HepG2 (cell line): Measurements from ENCODE around the gene SPAG7. TPM values are rescaled to one million over a fixed set of nuclear protein-coding genes. Genes with fewer than 3 reads are reported as not detected.

ENCODE experiments used
- ARID4A ChIP-seq: sonication (generic); formaldehyde crosslinking; IDR thresholded peaks from 2 replicates; pipeline ENCODE4 v1.5.0; 2020; ENCODE audit warnings: mild to moderate bottlenecking, missing genetic modification reagents, borderline replicate concordance
- FOXO1 ChIP-seq: sonication (generic); formaldehyde crosslinking; IDR thresholded peaks from 2 replicates; pipeline ENCODE4 v1.4.0; 2020; ENCODE audit warnings: missing genetic modification reagents
- IRF2 ChIP-seq: IDR thresholded peaks from 2 replicates; pipeline ENCODE4 v1.6.1; 2018; ENCODE audit warnings: missing genetic modification reagents, missing compliant biosample characterization
- TARDBP ChIP-seq: sonication (generic); formaldehyde crosslinking; IDR thresholded peaks from 2 replicates; pipeline ENCODE4 v1.8.0; 2022; ENCODE audit warnings: mild to moderate bottlenecking, missing genetic modification reagents
- ZKSCAN1 ChIP-seq: fragments of 150-350 bp; IDR thresholded peaks from 2 replicates; pipeline ENCODE4 v1.6.1; 2014; ENCODE audit warnings: low read length
- ZNF282 ChIP-seq: fragments of 450-650 bp; IDR thresholded peaks from 2 replicates; pipeline ENCODE4 v1.6.1; 2018; ENCODE audit not compliant: partially characterized antibody
- ZNF772 ChIP-seq: sonication (generic); formaldehyde crosslinking; IDR thresholded peaks from 2 replicates; pipeline ENCODE4 v1.5.0; 2020; ENCODE audit warnings: mild to moderate bottlenecking, missing genetic modification reagents
- polyA plus RNA-seq, 8 experiments: library from polyadenylated mRNA; depleted of rRNA in 3 of 8; stranded (reverse) in 7 of 8; unstranded in 1 of 8; fragments of >200 nt; fragmentation: Illumina TruSeq in 4 of 8; extraction: Trizol in 4 of 8; gene quantifications; 2 replicates each; pipeline versions ENCODE4 v1.2.1 to v1.2.3, GENCODE V29; 2011 to 2016; ENCODE audit warnings: low read depth in 4 of 8, missing spikeins in 1 of 8, mixed read lengths in 1 of 8; ENCODE audit not compliant: insufficient read depth in 1 of 8
- total RNA-seq, 5 experiments: library from RNA; depleted of rRNA; stranded (reverse); fragments of >200 nt; fragmentation: Illumina TruSeq; extraction: Trizol; gene quantifications; 2 replicates each; pipeline ENCODE4 v1.2.3, GENCODE V29; 2016; ENCODE audit warnings: low read depth in 1 of 5
- TF ChIP-seq, protein P1 (sequence below): sonication (generic); formaldehyde crosslinking; IDR thresholded peaks from 2 replicates; pipeline ENCODE4 v1.4.0; 2020; ENCODE audit warnings: missing genetic modification reagents, borderline replicate concordance
- TF ChIP-seq, protein P2 (sequence below): sonication (generic); formaldehyde crosslinking; conservative IDR thresholded peaks from 2 replicates; pipeline ENCODE4 v1.5.0; 2020; ENCODE audit warnings: missing genetic modification reagents
- TF ChIP-seq, protein P3 (sequence below): sonication (generic); formaldehyde crosslinking; IDR thresholded peaks from 2 replicates; pipeline ENCODE4 v1.4.0; 2020; ENCODE audit warnings: missing genetic modification reagents, borderline replicate concordance
- TF ChIP-seq, protein P4 (sequence below): sonication (generic); formaldehyde crosslinking; IDR thresholded peaks from 2 replicates; pipeline ENCODE4 v1.5.1; 2020; ENCODE audit warnings: mild to moderate bottlenecking, missing genetic modification reagents, moderate library complexity

The SPAG7 gene
- total and polyA plus RNA-seq, 2 of the 13 experiments (the other 11 are each of a cell fraction or from before 2014, with no cell fraction given), result 51.0 to 59.0 TPM

- TF ChIP-seq, protein P1, sequence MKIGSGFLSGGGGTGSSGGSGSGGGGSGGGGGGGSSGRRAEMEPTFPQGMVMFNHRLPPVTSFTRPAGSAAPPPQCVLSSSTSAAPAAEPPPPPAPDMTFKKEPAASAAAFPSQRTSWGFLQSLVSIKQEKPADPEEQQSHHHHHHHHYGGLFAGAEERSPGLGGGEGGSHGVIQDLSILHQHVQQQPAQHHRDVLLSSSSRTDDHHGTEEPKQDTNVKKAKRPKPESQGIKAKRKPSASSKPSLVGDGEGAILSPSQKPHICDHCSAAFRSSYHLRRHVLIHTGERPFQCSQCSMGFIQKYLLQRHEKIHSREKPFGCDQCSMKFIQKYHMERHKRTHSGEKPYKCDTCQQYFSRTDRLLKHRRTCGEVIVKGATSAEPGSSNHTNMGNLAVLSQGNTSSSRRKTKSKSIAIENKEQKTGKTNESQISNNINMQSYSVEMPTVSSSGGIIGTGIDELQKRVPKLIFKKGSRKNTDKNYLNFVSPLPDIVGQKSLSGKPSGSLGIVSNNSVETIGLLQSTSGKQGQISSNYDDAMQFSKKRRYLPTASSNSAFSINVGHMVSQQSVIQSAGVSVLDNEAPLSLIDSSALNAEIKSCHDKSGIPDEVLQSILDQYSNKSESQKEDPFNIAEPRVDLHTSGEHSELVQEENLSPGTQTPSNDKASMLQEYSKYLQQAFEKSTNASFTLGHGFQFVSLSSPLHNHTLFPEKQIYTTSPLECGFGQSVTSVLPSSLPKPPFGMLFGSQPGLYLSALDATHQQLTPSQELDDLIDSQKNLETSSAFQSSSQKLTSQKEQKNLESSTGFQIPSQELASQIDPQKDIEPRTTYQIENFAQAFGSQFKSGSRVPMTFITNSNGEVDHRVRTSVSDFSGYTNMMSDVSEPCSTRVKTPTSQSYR, result peak; percentile 91
- TF ChIP-seq ZKSCAN1 (no peak), TARDBP (peak; percentile 72), FOXO1 (CRISPR knock-in tag) (peak; percentile 40; the same call in 1 of the 2 replicates), ZNF772 (CRISPR knock-in tag) (0 out of 2 replicates have a peak, but pooled peaks have one; percentile 57), IRF2 (CRISPR knock-in tag) (peak; percentile 64; the same call in 1 of the 2 replicates), ZNF282 (no peak), ARID4A (peak; percentile 82)
- TF ChIP-seq, protein P2, sequence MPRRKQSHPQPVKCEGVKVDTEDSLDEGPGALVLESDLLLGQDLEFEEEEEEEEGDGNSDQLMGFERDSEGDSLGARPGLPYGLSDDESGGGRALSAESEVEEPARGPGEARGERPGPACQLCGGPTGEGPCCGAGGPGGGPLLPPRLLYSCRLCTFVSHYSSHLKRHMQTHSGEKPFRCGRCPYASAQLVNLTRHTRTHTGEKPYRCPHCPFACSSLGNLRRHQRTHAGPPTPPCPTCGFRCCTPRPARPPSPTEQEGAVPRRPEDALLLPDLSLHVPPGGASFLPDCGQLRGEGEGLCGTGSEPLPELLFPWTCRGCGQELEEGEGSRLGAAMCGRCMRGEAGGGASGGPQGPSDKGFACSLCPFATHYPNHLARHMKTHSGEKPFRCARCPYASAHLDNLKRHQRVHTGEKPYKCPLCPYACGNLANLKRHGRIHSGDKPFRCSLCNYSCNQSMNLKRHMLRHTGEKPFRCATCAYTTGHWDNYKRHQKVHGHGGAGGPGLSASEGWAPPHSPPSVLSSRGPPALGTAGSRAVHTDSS, result no peak
- TF ChIP-seq, protein P3, sequence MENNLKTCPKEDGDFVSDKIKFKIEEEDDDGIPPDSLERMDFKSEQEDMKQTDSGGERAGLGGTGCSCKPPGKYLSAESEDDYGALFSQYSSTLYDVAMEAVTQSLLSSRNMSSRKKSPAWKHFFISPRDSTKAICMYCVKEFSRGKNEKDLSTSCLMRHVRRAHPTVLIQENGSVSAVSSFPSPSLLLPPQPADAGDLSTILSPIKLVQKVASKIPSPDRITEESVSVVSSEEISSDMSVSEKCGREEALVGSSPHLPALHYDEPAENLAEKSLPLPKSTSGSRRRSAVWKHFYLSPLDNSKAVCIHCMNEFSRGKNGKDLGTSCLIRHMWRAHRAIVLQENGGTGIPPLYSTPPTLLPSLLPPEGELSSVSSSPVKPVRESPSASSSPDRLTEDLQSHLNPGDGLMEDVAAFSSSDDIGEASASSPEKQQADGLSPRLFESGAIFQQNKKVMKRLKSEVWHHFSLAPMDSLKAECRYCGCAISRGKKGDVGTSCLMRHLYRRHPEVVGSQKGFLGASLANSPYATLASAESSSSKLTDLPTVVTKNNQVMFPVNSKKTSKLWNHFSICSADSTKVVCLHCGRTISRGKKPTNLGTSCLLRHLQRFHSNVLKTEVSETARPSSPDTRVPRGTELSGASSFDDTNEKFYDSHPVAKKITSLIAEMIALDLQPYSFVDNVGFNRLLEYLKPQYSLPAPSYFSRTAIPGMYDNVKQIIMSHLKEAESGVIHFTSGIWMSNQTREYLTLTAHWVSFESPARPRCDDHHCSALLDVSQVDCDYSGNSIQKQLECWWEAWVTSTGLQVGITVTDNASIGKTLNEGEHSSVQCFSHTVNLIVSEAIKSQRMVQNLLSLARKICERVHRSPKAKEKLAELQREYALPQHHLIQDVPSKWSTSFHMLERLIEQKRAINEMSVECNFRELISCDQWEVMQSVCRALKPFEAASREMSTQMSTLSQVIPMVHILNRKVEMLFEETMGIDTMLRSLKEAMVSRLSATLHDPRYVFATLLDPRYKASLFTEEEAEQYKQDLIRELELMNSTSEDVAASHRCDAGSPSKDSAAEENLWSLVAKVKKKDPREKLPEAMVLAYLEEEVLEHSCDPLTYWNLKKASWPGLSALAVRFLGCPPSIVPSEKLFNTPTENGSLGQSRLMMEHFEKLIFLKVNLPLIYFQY (CRISPR knock-in tag), result peak; percentile 57; the same call in 1 of the 2 replicates
- TF ChIP-seq, protein P4, sequence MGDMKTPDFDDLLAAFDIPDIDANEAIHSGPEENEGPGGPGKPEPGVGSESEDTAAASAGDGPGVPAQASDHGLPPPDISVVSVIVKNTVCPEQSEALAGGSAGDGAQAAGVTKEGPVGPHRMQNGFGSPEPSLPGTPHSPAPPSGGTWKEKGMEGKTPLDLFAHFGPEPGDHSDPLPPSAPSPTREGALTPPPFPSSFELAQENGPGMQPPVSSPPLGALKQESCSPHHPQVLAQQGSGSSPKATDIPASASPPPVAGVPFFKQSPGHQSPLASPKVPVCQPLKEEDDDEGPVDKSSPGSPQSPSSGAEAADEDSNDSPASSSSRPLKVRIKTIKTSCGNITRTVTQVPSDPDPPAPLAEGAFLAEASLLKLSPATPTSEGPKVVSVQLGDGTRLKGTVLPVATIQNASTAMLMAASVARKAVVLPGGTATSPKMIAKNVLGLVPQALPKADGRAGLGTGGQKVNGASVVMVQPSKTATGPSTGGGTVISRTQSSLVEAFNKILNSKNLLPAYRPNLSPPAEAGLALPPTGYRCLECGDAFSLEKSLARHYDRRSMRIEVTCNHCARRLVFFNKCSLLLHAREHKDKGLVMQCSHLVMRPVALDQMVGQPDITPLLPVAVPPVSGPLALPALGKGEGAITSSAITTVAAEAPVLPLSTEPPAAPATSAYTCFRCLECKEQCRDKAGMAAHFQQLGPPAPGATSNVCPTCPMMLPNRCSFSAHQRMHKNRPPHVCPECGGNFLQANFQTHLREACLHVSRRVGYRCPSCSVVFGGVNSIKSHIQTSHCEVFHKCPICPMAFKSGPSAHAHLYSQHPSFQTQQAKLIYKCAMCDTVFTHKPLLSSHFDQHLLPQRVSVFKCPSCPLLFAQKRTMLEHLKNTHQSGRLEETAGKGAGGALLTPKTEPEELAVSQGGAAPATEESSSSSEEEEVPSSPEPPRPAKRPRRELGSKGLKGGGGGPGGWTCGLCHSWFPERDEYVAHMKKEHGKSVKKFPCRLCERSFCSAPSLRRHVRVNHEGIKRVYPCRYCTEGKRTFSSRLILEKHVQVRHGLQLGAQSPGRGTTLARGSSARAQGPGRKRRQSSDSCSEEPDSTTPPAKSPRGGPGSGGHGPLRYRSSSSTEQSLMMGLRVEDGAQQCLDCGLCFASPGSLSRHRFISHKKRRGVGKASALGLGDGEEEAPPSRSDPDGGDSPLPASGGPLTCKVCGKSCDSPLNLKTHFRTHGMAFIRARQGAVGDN (CRISPR knock-in tag), result peak; percentile 85
Observed at GRCh38 chr17:4998732-4999429, 31.3 kb upstream of the SPAG7 start (continued).
